SKM-1 treated with dmso at 0.1 percent for 144 hours (cell line): ENCODE data around the gene NDUFB11.

Source experiments
- DNase-seq: peaks from one replicate; lab custom pipeline; 2025; ENCODE audit not compliant: unreplicated experiment; lab: John Stamatoyannopoulos, UW

Gene NDUFB11

GRCh38 chrX:47144626-47145394 is at the start of gene NDUFB11, which contains the start of gene RBM10:
Gene NDUFB11 (minus strand): TSS chrX:47144702. CDS start chrX:47144679, 23 bp downstream.
Gene RBM10 (plus strand): TSS chrX:47145221. CDS start chrX:47147482, 2,261 bp downstream.
- DNase-seq, result peak; percentile 85

DNA sequence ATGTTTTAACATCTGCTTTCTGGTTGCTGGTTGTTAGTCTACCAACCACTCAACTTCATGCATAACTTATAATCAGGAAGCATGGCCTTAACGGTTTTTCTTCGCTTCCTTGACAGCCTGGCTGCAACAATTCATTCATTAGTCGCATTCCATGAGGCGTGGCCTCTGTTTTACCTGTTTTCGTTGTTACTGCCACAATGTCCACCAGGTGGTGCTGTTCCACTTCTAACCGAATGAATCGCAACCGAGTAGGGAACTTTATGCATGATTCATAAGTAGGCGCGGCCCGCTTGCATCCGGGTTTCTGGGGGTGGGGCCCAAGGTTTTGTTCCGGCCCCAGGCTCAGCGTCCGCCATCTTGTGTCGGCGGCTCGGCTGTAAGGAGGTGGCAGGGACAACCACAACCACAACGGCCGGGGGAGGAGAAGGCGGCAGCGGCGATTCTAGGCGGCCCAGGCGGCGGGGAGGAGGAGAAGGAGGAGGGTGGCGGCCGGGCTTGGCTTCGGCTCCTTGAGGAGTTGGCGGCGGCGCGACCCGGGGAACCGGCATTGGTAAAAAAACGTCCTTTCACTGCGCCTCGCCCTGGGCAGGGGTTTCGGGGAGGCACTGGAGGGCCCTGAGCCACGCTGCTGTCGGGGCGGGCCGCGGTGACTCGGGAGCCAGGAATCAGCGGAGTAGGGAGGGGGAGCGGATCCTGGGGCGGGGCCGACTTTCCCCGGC is 49.1 kb upstream of the NDUFB11 start, which contains the start of gene UBA1:
UBA1 (plus strand) TSS at position 355 of the 719 bp plus-strand sequence. CDS start 4,974 bp downstream, outside the sequence.
- DNase-seq, result peak; percentile 83

GRCh38 chrX:47191806-47192401 is 47.4 kb upstream of the NDUFB11 start:
- no peak for DNase-seq

DNA sequence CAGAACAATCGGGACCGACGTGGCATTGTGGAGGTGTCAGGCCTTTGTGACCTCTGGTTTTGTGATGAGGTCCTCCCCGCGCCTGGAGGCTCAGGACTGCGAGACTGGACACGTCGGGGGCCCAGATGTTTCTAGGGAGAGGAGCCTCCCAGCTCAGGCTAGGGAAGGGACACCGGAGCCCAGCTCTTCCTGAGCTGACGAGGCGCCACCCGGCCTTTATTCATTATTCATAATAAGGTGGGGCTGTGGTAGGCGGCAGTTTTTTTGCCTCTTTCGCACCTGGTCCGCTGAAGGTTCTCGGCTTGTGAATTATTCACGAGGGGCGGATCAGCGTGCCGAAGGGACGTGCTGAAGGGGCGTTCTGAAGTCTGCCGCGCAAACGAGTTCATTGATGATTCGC is 46.8 kb upstream of the NDUFB11 start:
- no peak for DNase-seq

GRCh38 chrX:47190445-47191269 is 46.2 kb upstream of the NDUFB11 start:
- DNase-seq, result peak; percentile 74

- no peak for DNase-seq
Observed at GRCh38 chrX:47189906-47190305, 45.4 kb upstream of the NDUFB11 start.

GRCh38 chrX:47187106-47187677 is 42.7 kb upstream of the NDUFB11 start:
- no peak for DNase-seq

- DNase-seq, result no peak
Observed at GRCh38 chrX:47186096-47186740, 41.7 kb upstream of the NDUFB11 start.

DNA sequence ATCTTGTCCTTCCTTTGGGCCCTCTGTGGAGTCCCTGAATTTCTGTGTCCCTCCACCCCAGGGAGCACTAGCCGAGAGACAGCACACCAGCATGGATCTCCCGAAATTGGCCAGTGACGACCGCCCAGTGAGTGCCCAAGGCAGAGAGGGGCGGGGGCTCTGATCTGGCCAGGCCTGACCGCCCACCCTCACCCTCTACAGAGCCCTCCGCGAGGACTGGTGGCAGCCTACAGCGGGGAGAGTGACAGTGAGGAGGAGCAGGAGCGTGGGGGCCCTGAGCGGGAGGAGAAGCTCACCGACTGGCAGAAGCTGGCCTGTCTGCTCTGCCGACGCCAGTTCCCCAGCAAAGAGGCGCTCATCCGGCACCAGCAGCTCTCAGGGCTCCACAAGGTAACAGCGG is 40.7 kb upstream of the NDUFB11 start:
- DNase-seq, result no peak

DNA sequence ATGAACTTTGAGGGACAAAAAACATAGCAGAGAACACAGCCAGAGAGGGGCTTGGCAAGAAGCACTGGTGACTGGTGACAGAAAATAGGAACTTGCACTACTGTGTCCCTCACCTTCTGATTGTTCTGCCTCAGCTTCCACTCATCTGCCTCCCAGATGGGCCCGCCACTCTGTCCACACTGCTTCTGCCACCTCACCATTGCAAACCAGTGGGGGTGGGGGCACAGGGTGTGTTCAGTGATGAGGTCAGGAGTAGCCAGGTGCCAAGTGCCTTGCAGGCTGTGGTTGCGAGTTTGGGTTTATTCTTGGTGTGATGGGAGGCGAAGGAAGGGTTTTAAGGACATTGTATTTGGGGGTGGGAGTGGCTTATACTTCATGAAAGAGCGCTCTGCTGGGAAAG is 40.0 kb upstream of the NDUFB11 start:
- DNase-seq, result no peak

GRCh38 chrX:47182106-47182700 is 37.7 kb upstream of the NDUFB11 start:
- no peak for DNase-seq

DNA sequence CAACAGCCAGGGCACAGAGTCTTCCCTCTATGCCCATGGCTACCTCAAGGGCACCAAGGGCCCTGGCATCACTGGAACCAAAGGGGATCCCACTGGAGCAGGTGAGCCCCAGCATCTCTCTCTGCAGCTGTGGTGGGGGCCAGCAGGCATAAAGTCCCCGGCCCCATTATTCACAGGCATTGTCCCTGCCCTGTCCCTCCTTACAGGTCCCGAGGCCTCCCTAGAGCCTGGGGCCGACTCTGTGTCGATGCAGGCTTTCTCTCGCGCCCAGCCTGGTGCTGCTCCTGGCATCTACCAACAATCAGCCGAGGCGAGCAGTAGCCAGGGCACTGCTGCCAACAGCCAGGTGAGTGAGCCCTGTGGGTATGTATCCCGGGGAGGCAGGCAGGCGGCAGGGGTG is 36.8 kb upstream of the NDUFB11 start:
- DNase-seq, result no peak

- DNase-seq, result no peak
Observed at GRCh38 chrX:47180346-47180745, 35.8 kb upstream of the NDUFB11 start.

GRCh38 chrX:47179928-47180255 is 35.4 kb upstream of the NDUFB11 start:
- no peak for DNase-seq

- DNase-seq, result no peak
Observed at GRCh38 chrX:47179221-47179927, 34.9 kb upstream of the NDUFB11 start.

DNA sequence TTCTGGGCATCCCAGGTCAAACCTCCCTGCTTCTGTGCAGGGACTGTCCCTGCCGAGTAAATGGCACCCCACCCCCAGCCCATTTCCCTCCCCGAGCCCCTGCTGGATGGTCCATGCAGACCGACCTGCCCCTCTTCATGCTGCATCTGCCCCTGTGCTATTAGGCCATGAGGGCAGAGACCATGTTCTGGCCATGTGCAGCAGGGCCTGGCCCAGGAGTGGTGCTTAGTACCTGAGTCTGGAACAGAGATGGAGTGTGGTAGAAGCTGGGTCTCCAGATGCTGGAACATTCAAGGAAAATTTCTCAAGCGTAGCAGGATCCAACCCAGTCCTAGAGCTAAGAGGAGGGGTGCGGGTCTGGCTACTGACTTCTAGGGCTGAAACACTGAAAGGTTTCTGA is 33.8 kb upstream of the NDUFB11 start:
- DNase-seq, result no peak

GRCh38 chrX:47177079-47177478 is 32.6 kb upstream of the NDUFB11 start:
- DNase-seq, result no peak

DNA sequence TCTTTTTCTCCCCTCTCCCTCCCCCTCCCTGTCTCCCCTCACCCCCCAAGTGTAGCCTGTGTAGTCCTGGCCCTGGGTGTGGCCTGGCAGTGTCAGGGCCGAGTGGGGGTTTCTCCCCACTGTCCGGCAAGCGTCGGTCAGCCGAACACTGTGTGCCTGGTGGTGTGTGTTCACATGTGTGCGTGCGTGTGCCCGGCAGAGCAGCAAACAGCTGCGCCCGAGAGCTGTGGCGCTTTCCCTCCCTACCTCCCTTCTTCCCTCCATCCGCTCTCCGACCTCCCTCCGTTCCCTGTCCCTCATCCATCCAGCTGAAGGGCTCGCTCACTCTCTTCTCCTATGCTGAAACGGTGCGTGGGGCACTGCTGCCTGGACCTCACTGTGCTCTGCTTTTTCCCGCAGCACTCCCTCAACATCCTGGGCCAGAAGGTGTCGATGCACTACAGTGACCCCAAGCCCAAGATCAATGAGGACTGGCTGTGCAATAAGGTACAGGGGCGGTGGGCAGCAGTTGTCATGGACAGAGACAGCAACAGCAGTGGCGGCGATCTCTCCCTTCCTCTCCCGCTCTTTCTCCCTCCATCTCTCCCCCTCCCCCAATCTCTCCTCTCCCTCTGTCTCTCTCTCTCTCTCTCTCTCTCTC is 31.7 kb upstream of the NDUFB11 start:
- no peak for DNase-seq

- no peak for DNase-seq
Observed at GRCh38 chrX:47175588-47175980, 31.1 kb upstream of the NDUFB11 start.
